Keratinocyte (primary cell): Measurements from ENCODE around the gene VANGL1. TPM values are rescaled to one million over a fixed set of nuclear protein-coding genes. Genes with fewer than 3 reads are reported as not detected.
A peak's percentile ranks its signal among the peaks of the same experiment; 100 is the strongest.

ENCODE experiments used
- DNase-seq: peaks from one replicate; pipeline ENCODE4 v3.0.0-alpha.2; 2011; ENCODE audit warnings: low read depth, missing footprints, low spot score
- FAIRE-seq: peaks from 2 replicates; lab custom pipeline; 2011; peaks lifted over from hg19 to GRCh38; lab: Jason Lieb, UNC
- H2AFZ ChIP-seq: 2 replicates; pipeline ENCODE4 v1.6.0; 2012; ENCODE audit warnings: low read length, control low read depth, inconsistent platforms; ENCODE audit not compliant: control insufficient read depth
- H3K27ac ChIP-seq: 2 replicates; pipeline ENCODE4 v1.5.1; 2011; ENCODE audit warnings: low read length; ENCODE audit not compliant: control insufficient read depth, insufficient read depth
- H3K27me3 ChIP-seq: 3 replicates; pipeline ENCODE4 v1.6.0; 2011; ENCODE audit warnings: low read length; ENCODE audit not compliant: control insufficient read depth, insufficient read depth; ENCODE audit errors: extremely low read depth
- H3K36me3 ChIP-seq, 2 experiments: 2 replicates in 1 of 2; 3 replicates in 1 of 2; pipeline ENCODE4 v1.5.1; 2011; ENCODE audit warnings: low read length in 2 of 2, mild to moderate bottlenecking in 1 of 2; ENCODE audit not compliant: control insufficient read depth in 2 of 2, insufficient read depth in 2 of 2; ENCODE audit errors: extremely low read depth in 1 of 2
- H3K4me1 ChIP-seq: 3 replicates; pipeline ENCODE4 v1.5.1; 2011; ENCODE audit warnings: low read length; ENCODE audit not compliant: control insufficient read depth, insufficient read depth; ENCODE audit errors: extremely low read depth
- H3K4me2 ChIP-seq: 3 replicates; pipeline ENCODE4 v1.6.0; 2011; ENCODE audit warnings: low read depth, low read length; ENCODE audit not compliant: control insufficient read depth, insufficient read depth; ENCODE audit errors: extremely low read depth
- H3K4me3 ChIP-seq, 3 experiments: fragments of 200-600 bp in 1 of 3; sonication (generic) in 1 of 3; 2 replicates in 2 of 3; 3 replicates in 1 of 3; pipeline ENCODE4 v1.5.1; 2011 to 2016; ENCODE audit warnings: low read length in 3 of 3, mild to moderate bottlenecking in 3 of 3, control low read depth in 2 of 3, inconsistent platforms in 1 of 3, low read depth in 1 of 3, mixed read lengths in 1 of 3, mixed run types in 1 of 3, moderate library complexity in 1 of 3; ENCODE audit not compliant: control insufficient read depth in 2 of 3, insufficient read depth in 2 of 3; ENCODE audit errors: extremely low read depth in 1 of 3
- H3K79me2 ChIP-seq: 2 replicates; pipeline ENCODE4 v1.6.0; 2012; ENCODE audit warnings: low read length; ENCODE audit not compliant: control insufficient read depth, insufficient read depth
- H3K9ac ChIP-seq: 3 replicates; pipeline ENCODE4 v1.6.0; 2011; ENCODE audit warnings: low read length; ENCODE audit not compliant: control insufficient read depth, insufficient read depth; ENCODE audit errors: extremely low read depth
- H3K9me1 ChIP-seq: 3 replicates; pipeline ENCODE4 v1.6.0; 2011; ENCODE audit warnings: low read length; ENCODE audit not compliant: control insufficient read depth, insufficient read depth; ENCODE audit errors: extremely low read depth
- H3K9me3 ChIP-seq: 2 replicates; pipeline ENCODE4 v1.5.1; 2012; ENCODE audit warnings: low read depth, low read length; ENCODE audit not compliant: control insufficient read depth
- H4K20me1 ChIP-seq: 3 replicates; pipeline ENCODE4 v1.6.0; 2011; ENCODE audit warnings: low read length; ENCODE audit not compliant: control insufficient read depth, insufficient read depth; ENCODE audit errors: extremely low read depth
- CTCF ChIP-seq, 3 experiments: IDR thresholded peaks in 1 of 3; conservative IDR thresholded peaks in 1 of 3; optimal IDR thresholded peaks in 1 of 3; 2 replicates in 2 of 3; 3 replicates in 1 of 3; pipeline versions ENCODE3 to v1.5.1; 2011; ENCODE audit warnings: low read length in 3 of 3, mild to moderate bottlenecking in 3 of 3, moderate library complexity in 2 of 3, control low read depth in 1 of 3, inconsistent platforms in 1 of 3; ENCODE audit not compliant: insufficient read depth in 2 of 3; ENCODE audit errors: extremely low read depth in 1 of 3
- EZH2 ChIP-seq: IDR thresholded peaks from one replicate; pipeline ENCODE4 v1.6.1; 2012; ENCODE audit warnings: inconsistent platforms, mild to moderate bottlenecking, low read length, moderate library complexity
- dilution Hi-C: fragments of 300-500 bp; cut with MboI; formaldehyde crosslinking; loops from one replicate; pipeline ENCODE4 v1.7.0; 2020; ENCODE audit warnings: low sequenced_read_pairs; ENCODE audit not compliant: extremely low pct_ligation_motif_present
- polyA plus RNA-seq, 5 experiments: library from polyadenylated mRNA; depleted of rRNA in 3 of 5; stranded (reverse) in 3 of 5; stranded (forward) in 1 of 5; unstranded in 1 of 5; fragments of >200 nt; gene quantifications; 1 replicate in 1 of 5; 2 replicates in 3 of 5; 3 replicates in 1 of 5; pipeline versions ENCODE4 v1.2.1 to v1.2.3, GENCODE V29; 2011 to 2012; ENCODE audit warnings: missing spikeins in 2 of 5, low read depth in 1 of 5, low replicate concordance in 1 of 5

The VANGL1 gene
- polyA plus RNA-seq, 1 donor (not counting 4 experiments of a cell fraction or from before 2014, with no cell fraction given), result 22.4 TPM

- DNase-seq (no peak), FAIRE-seq (no peak)
- dilution Hi-C loops, result no loop called here
- H3K27me3 ChIP-seq, result no peaks in the 10 kb centered on the region
- H3K79me2 ChIP-seq, result peaks cover 26% of the 10 kb centered on the region
- H3K9ac ChIP-seq, result no peak overlapping the region
- H3K4me3 ChIP-seq, result no peak overlapping the region
- H3K36me3 ChIP-seq, result peaks cover 0 to 2% of the 10 kb centered on the region in 2 experiments
- H3K9me1 ChIP-seq, result no peaks in the 10 kb centered on the region
- H2AFZ ChIP-seq, result no peak overlapping the region
- TF ChIP-seq EZH2 (no peak), CTCF (optimal IDR thresholded peaks at IDR 0.05 in 1 of 3, IDR thresholded peaks at IDR 0.05 in 1 of 3, conservative IDR thresholded peaks at IDR 0.05 in 1 of 3; ENCODE audit: extremely low read depth in 1 of 3, insufficient read depth in 2 of 3, low read length in 3 of 3) (no peak)
- H3K9me3 ChIP-seq, result no peaks in the 10 kb centered on the region
- H3K4me1 ChIP-seq, result peaks cover 16% of the 10 kb centered on the region
- no peaks in the 10 kb centered on the region for H4K20me1 ChIP-seq
- no peak overlapping the region for H3K27ac ChIP-seq
- H3K4me2 ChIP-seq, result no peak overlapping the region
Measured at GRCh38 chr1:115640384-115640783, 1.4 kb upstream of the VANGL1 start.

- H3K9me1 ChIP-seq, result peaks cover 2% of the 10 kb centered on the region
- peak overlapping the region; percentile 74 for H2AFZ ChIP-seq
- no peak for FAIRE-seq
- peaks cover 0 to 2% of the 10 kb centered on the region in 2 experiments for H3K36me3 ChIP-seq
- H3K4me1 ChIP-seq, result peaks cover 27% of the 10 kb centered on the region
- H3K4me3 ChIP-seq, result peak overlapping the region; percentile 73 to 90 (median 89)
- peaks cover 46% of the 10 kb centered on the region for H3K79me2 ChIP-seq
- H3K9me3 ChIP-seq, result no peaks in the 10 kb centered on the region
- H3K27me3 ChIP-seq, result no peaks in the 10 kb centered on the region
- H4K20me1 ChIP-seq, result no peaks in the 10 kb centered on the region
- peak overlapping the region; percentile 81 for H3K9ac ChIP-seq
- dilution Hi-C loops, result no loop called here
- TF ChIP-seq EZH2, result no peak
- peak; percentile 5 to 46 (median 12) for TF ChIP-seq CTCF (optimal IDR thresholded peaks at IDR 0.05 in 1 of 3, IDR thresholded peaks at IDR 0.05 in 1 of 3, conservative IDR thresholded peaks at IDR 0.05 in 1 of 3; ENCODE audit: extremely low read depth in 1 of 3, insufficient read depth in 2 of 3, low read length in 3 of 3)
- H3K27ac ChIP-seq, result peak overlapping the region; percentile 73
- DNase-seq, result no peak
- peak overlapping the region; percentile 98 for H3K4me2 ChIP-seq
Measured at GRCh38 chr1:115642168-115643072, 650 bp downstream of the VANGL1 start.
